Measurements from ENCODE around the gene TLE1. TPM values are rescaled to one million over a fixed set of nuclear protein-coding genes. Genes with fewer than 3 reads are reported as not detected.

The TLE1 gene
- total RNA-seq, 1 experiment from 2014 or later, result 79.3 TPM

DNA sequence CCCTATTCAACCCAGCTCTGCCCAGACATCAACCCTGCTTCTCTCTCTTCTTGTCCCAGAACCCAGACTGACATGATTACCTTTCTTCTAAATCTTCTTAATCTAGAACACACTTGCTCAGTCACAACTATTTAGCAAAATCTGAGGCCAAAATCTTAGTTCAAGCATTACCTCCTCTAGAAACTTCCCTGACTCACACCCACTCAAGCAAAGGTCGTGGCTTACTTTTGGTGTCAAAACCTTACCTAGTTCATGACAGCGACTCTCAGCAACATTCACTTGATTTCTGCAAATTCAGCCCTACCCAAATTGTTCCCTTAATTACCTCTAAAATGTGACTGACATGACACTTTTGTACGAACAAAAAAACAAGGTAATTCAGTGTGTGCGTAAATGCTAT is 130.2 kb downstream of the TLE1 start:
- Histone ChIP-seq H4K20me1 (ENCODE audit: control insufficient read depth, insufficient read depth, insufficient read length) (no peaks in the 10 kb centered on the region), H3K56ac (ENCODE audit: insufficient read length, low read depth, low read length) (no peak overlapping the region), H3K27me3 (ENCODE audit: insufficient read depth, low read length) (no peaks in the 10 kb centered on the region), H2BK15ac (ENCODE audit: low read depth, low read length) (no peak overlapping the region), H3K23me2 (ENCODE audit: insufficient read length, low read depth, low read length, poor library complexity, severe bottlenecking) (no peaks in the 10 kb centered on the region), H3K4me2 (ENCODE audit: insufficient read depth, insufficient read length, low read length) (no peak overlapping the region), H3K79me1 (ENCODE audit: insufficient read depth, low read depth, low read length, poor library complexity, severe bottlenecking) (no peaks in the 10 kb centered on the region), H2BK120ac (ENCODE audit: low read depth, low read length, poor library complexity, severe bottlenecking) (no peak overlapping the region), H3K4me1 (ENCODE audit: insufficient read depth, low read length) (peaks cover 4% of the 10 kb centered on the region; the same call in 1 of the 2 replicates), H4K5ac (ENCODE audit: insufficient read length, low read depth, low read length) (no peak overlapping the region), H3K27ac (ENCODE audit: insufficient read length, low read depth, low read length) (no peak overlapping the region), H4K91ac (ENCODE audit: insufficient read length, low read depth, low read length) (no peak overlapping the region), H3K79me2 (ENCODE audit: insufficient read depth, low read length) (no peaks in the 10 kb centered on the region), H4K8ac (replicated peaks; ENCODE audit: insufficient read length, low read depth, low read length) (no peak overlapping the region), H3K9ac (ENCODE audit: extremely low read depth, insufficient read length, low read length) (no peak overlapping the region), H3K23ac (ENCODE audit: insufficient read length, low read depth, low read length) (no peak overlapping the region), H2BK5ac (ENCODE audit: insufficient read length, low read length) (no peak overlapping the region), H2BK20ac (ENCODE audit: low read depth, low read length, poor library complexity, severe bottlenecking) (no peak overlapping the region), H2BK12ac (ENCODE audit: insufficient read length, low read depth, low read length) (no peak overlapping the region), H3K4ac (ENCODE audit: low read depth, low read length) (no peak overlapping the region), H2AFZ (ENCODE audit: low read length) (no peak overlapping the region), H3K14ac (ENCODE audit: insufficient read depth, low read length) (no peak overlapping the region), H3K9me3 (ENCODE audit: control insufficient read depth, low read depth, low read length) (no peaks in the 10 kb centered on the region), H3K18ac (ENCODE audit: insufficient read length, low read depth, low read length) (no peak overlapping the region), H3T11ph (ENCODE audit: low read length) (no peak overlapping the region), H2AK5ac (ENCODE audit: insufficient read length, low read length) (no peak overlapping the region)
- TF ChIP-seq, protein P1, sequence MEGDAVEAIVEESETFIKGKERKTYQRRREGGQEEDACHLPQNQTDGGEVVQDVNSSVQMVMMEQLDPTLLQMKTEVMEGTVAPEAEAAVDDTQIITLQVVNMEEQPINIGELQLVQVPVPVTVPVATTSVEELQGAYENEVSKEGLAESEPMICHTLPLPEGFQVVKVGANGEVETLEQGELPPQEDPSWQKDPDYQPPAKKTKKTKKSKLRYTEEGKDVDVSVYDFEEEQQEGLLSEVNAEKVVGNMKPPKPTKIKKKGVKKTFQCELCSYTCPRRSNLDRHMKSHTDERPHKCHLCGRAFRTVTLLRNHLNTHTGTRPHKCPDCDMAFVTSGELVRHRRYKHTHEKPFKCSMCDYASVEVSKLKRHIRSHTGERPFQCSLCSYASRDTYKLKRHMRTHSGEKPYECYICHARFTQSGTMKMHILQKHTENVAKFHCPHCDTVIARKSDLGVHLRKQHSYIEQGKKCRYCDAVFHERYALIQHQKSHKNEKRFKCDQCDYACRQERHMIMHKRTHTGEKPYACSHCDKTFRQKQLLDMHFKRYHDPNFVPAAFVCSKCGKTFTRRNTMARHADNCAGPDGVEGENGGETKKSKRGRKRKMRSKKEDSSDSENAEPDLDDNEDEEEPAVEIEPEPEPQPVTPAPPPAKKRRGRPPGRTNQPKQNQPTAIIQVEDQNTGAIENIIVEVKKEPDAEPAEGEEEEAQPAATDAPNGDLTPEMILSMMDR (conservative IDR thresholded peaks at IDR 0.05), result no peak
- Mint-ChIP-seq H3K27ac (no peak overlapping the region), H3K36me3 (ENCODE audit: insufficient read depth in 1 of 3, low read depth in 3 of 3) (no peaks in the 10 kb centered on the region), H3K4me3 (no peak overlapping the region), H3K9me3 (no peaks in the 10 kb centered on the region; a peak in 1 of 5 replicates), H3K4me1 (peaks cover 30 to 33% of the 10 kb centered on the region in 2 experiments), H3K27me3 (ENCODE audit: low read depth) (peaks cover 5% of the 10 kb centered on the region)
- DNase-seq, result no peak
- WGBS (ENCODE audit: extremely low coverage, insufficient read length, low lambda C conversion rate), result no CpG with 5 or more reads among the region's 4 CpGs
